Loucy (cell line): ENCODE results near the gene PSMD1.

Experiments used
- EZH2phosphoT487 ChIP-seq: fragments of 200-600 bp; IDR thresholded peaks from 2 replicates; pipeline ENCODE4 v1.6.1; 2018; ENCODE audit warnings: antibody characterized with exemption, mild to moderate bottlenecking, moderate library complexity, borderline replicate concordance
- TF ChIP-seq, protein P1 (sequence below): fragments of 200-600 bp; sonication (generic); conservative IDR thresholded peaks from 2 replicates; pipeline ENCODE4 v1.5.1; 2014; ENCODE audit warnings: mild to moderate bottlenecking, antibody characterized with exemption, low read length

GRCh38 chr2:231204581-231204980 lies 147.9 kb downstream of the PSMD1 start:
- TF ChIP-seq, protein P1, sequence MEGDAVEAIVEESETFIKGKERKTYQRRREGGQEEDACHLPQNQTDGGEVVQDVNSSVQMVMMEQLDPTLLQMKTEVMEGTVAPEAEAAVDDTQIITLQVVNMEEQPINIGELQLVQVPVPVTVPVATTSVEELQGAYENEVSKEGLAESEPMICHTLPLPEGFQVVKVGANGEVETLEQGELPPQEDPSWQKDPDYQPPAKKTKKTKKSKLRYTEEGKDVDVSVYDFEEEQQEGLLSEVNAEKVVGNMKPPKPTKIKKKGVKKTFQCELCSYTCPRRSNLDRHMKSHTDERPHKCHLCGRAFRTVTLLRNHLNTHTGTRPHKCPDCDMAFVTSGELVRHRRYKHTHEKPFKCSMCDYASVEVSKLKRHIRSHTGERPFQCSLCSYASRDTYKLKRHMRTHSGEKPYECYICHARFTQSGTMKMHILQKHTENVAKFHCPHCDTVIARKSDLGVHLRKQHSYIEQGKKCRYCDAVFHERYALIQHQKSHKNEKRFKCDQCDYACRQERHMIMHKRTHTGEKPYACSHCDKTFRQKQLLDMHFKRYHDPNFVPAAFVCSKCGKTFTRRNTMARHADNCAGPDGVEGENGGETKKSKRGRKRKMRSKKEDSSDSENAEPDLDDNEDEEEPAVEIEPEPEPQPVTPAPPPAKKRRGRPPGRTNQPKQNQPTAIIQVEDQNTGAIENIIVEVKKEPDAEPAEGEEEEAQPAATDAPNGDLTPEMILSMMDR, result no peak
- no peak for TF ChIP-seq EZH2phosphoT487
